OCI-LY7 (cell line): ENCODE measurements around the gene OPTC.

Experiments used
- CTCF ChIP-seq: fragments of 200-600 bp; sonication (generic); conservative IDR thresholded peaks from 2 replicates; pipeline ENCODE4 v1.5.1; 2014; ENCODE audit warnings: mild to moderate bottlenecking, antibody characterized with exemption, low read length, moderate library complexity, mixed read lengths
- EZH2phosphoT487 ChIP-seq: fragments of 200-600 bp; sonication (generic); IDR thresholded peaks from 2 replicates; pipeline ENCODE4 v1.6.1; 2018; ENCODE audit warnings: low read depth, borderline replicate concordance, mild to moderate bottlenecking, mixed run types, antibody characterized with exemption, low read length, moderate library complexity, mixed read lengths

GRCh38 chr1:203491664-203492063 is 2.3 kb upstream of the OPTC start:
- TF ChIP-seq CTCF (no peak), EZH2phosphoT487 (no peak)
